ENCODE measurements around the gene RIPOR2.

The RIPOR2 gene

DNA sequence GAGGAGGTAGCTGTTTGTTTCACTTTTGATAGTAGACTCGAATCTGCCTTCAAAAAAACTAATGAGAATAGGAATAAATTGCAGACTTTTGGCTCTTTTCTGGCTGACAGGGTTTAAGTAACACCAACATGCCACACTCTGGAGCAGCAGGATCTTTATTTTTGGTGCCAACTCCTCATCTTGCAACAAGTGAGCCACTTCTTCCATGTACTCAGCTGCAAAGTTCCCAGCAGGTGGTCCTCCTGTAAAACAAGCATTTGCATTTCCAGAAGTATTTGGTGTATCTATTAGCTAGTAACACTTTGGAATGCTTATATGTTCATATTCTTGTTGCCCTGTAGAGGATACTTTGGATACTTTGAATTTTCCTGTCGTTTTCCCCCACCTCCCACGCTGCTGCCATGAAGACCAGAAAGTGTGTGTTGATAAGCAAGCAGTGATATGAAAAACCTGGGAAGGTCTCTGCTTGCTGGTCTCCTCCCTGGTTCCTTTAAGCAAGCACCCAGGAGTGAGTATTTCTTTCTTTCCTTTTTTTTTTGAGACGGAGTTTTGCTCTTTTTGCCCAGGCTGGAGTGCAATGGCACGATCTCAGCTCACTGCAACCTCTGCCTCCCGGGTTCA, 138.1 kb downstream of the RIPOR2 start:
- no peak overlapping the region for H3K4me3 ChIP-seq (ENCODE audit: low read length)
- no peak for DNase-seq (ENCODE audit: low read depth)
- TF ChIP-seq, protein P1, sequence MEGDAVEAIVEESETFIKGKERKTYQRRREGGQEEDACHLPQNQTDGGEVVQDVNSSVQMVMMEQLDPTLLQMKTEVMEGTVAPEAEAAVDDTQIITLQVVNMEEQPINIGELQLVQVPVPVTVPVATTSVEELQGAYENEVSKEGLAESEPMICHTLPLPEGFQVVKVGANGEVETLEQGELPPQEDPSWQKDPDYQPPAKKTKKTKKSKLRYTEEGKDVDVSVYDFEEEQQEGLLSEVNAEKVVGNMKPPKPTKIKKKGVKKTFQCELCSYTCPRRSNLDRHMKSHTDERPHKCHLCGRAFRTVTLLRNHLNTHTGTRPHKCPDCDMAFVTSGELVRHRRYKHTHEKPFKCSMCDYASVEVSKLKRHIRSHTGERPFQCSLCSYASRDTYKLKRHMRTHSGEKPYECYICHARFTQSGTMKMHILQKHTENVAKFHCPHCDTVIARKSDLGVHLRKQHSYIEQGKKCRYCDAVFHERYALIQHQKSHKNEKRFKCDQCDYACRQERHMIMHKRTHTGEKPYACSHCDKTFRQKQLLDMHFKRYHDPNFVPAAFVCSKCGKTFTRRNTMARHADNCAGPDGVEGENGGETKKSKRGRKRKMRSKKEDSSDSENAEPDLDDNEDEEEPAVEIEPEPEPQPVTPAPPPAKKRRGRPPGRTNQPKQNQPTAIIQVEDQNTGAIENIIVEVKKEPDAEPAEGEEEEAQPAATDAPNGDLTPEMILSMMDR (conservative IDR thresholded peaks at IDR 0.05; ENCODE audit: low read length) = no peak

DNA sequence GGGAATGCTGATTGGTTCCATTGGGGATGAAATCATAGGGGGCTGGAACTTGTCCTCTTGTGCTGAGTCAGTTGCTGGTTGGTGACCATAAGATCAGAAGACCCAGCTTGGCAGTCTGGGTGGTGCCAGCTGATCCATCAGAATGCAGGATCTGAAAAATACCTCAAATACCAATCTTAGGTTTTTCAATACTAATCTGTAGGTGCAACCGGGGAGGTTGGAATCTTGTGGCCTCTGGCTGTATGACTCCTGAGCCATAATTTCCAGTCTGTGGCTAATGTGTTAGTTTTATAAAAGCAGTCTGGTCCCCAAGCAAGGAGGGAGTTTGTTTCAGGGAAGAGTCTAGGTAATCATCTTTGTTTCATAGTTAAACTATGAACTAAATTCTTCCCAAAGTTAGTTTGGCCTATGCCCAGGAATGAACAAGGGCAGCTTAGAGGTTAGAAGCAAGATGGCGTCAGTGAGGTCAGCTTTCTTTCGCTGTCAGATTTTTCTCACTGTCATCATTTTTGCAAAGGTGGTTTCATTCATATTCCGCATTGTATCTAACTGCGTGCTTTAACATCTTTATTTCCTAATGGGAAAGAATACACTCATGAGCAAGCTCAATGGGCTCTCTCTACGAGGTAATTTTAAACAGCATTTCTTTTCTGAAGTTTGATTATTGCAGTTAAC, 139.0 kb downstream of the RIPOR2 start:
- TF ChIP-seq, protein P1 (conservative IDR thresholded peaks at IDR 0.05; ENCODE audit: low read length) = no peak
- no peak overlapping the region for H3K4me3 ChIP-seq (ENCODE audit: low read length)
- DNase-seq (ENCODE audit: low read depth) = no peak

DNA sequence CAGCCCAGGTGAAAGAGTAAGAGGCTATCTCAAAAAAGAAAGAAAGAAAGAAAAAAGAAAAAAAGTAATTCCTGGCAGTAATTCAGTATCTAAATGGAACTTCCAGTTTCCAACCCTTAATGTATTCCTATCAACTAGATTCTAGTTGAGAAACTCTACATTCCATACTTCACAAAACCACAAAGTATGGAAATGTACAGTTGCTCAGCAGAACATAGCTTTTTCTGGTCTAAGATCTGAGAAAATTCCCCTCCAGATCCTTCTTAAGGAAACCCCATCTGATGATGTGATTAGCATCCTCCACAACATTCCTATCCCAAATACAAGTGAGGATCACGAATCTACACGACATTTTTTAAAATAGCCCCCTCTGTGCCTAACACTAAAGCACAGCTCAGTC, 140.7 kb downstream of the RIPOR2 start:
- H3K4me3 ChIP-seq (ENCODE audit: low read length) = no peak overlapping the region
- TF ChIP-seq, protein P1 (conservative IDR thresholded peaks at IDR 0.05; ENCODE audit: low read length) = no peak
- DNase-seq (ENCODE audit: low read depth) = no peak

DNA sequence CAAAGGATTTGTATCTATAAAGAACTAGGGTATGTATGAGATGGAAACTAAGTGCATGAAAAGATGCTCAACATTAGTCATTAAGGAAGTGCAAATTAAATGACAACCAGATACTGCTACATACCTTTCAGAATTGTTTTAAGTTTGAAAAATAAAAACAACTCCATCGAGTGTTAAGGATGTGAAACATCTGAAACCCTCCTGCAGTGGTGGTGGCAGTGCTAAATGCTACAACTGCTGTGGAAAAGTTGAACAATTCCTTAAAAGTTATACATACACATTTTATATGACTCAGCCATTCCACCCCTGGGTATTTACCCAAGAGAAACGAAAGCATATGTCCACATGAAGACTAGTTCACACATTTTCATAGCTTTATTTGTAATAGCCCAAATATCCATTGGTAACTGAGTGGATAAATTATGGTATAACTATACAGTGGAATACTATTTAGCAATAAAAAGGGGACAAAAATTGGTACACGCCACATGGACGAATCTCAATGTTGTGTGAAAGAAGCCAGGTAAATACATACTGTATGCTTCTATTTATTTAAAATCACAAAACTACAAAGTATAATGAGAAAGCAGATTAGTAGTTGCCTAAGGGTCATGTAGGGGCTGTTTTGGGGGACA, 147.6 kb downstream of the RIPOR2 start:
- TF ChIP-seq, protein P1 (conservative IDR thresholded peaks at IDR 0.05; ENCODE audit: low read length) = no peak
- no peak overlapping the region for H3K4me3 ChIP-seq (ENCODE audit: low read length)
- no peak for DNase-seq (ENCODE audit: low read depth)

DNA sequence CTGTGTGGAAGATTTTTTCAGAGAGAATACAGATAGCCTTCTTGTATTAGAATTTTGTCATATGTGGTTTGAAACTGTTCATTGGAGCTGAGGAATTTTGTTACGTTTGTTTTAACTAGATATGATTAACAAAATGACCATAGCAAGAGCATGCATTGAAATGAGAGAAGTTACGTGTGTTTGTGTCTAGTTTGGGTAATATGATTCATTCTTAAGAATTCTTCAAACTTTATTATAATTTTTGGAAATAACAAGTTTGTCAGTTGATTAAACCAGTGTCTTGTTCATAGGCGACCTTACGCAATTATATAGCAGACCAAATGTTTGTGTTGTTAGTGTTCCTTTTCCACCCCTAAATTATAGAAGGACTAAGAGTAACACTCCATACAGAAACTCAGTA, 155.6 kb downstream of the RIPOR2 start:
- DNase-seq (ENCODE audit: low read depth) = peak; percentile 27
- TF ChIP-seq, protein P1 (conservative IDR thresholded peaks at IDR 0.05; ENCODE audit: low read length) = no peak
- no peak overlapping the region for H3K4me3 ChIP-seq (ENCODE audit: low read length)

DNA sequence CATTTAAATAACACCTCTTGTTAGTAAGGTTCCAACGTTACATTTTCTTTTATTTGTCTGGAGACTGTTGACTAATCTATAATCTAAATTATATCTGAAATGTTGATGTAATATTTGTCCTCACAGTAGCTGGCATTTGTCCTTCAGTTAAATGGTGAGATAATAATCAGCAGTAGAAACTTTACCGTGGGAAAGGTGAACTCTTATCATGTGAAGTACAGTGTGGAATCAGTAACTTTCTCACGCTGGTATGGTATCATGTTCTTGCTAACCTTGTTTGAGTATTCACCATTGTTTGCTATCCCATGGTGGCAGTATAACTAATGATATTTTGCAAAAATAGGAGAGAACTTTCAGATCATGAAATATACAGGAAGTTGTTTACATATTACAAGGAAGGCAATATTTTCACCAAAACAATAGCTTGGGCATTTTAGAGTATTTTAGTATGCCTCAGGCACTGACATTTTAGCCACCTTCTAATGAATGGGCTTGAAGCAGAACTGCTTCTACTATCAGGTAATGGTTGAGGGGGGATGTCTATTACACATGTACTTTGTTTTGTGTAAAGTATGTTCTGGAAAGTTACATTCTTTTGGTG, 156.2 kb downstream of the RIPOR2 start:
- no peak for DNase-seq (ENCODE audit: low read depth)
- no peak overlapping the region for H3K4me3 ChIP-seq (ENCODE audit: low read length)
- TF ChIP-seq, protein P1 (conservative IDR thresholded peaks at IDR 0.05; ENCODE audit: low read length) = no peak

Measured in AG10803 (cell line).